Renal cortex interstitium (tissue), 11 donors: ENCODE data around the gene MTERF4. TPM values are rescaled to one million over a fixed set of nuclear protein-coding genes. Genes with fewer than 3 reads are reported as not detected.
"Not testable (repeated sequence)": the region's sequence is repeated elsewhere in the genome, so short reads cannot be mapped to it uniquely, and the experiment has no call there.

Experiments used
- DNase-seq, 11 donors: peaks; one replicate each; pipeline ENCODE4 v3.0.0-alpha.2; 2013; ENCODE audit warnings: low read depth in 9 of 11, low spot score in 4 of 11; ENCODE audit errors: extremely low read depth in 1 of 11
- polyA plus RNA-seq, 3 donors: library from polyadenylated mRNA; unstranded; fragments of 120-200 nt; gene quantifications; one replicate each; pipeline ENCODE4 v1.2.1, GENCODE V29; 2013; ENCODE audit not compliant: insufficient read length in 3 of 3

The MTERF4 gene
- polyA plus RNA-seq, 3 donors, result 68.5 to 78.4 (median 69.5) TPM

- DNase-seq, result no peak
Observed at GRCh38 chr2:241120440-241120839, 18.4 kb upstream of the MTERF4 start.

DNA sequence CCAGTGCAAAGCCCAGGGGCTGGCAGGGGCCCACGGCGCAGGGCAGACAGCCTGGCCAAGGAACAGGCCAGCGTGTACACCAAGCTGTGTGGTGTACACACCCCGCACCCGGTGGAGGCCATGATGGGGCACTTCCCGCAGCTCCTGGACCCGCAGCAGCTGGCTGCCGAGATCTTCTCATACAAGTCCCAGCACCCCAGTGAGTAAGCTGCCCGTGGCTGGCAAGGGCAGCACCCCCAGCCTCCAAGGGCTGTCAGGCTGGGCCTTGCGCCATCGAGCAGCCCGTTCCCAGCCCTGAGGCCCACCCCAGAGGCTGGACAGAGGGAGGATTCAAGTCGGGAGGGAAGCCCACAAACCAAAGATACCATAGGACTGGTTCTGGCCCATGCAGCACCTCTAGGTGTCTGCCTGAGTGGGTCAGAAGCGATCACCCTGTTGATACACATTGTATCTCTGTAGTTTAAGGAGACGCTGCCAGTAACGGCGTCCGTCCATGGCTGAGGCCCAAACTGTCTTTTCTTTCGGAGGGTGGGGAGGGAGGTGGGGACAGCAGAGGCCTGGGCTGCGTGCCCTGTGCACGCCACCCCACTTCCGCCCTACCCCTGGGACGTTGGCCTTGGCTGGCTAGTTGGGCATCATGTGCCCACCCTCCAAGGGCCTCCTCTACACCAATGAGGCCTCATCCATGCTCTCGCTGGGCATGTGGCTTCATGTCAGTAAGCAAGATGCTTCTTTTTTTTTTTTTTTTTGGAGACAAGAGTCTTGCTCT, 16.8 kb upstream of the MTERF4 start:
- DNase-seq, result no peak

DNA sequence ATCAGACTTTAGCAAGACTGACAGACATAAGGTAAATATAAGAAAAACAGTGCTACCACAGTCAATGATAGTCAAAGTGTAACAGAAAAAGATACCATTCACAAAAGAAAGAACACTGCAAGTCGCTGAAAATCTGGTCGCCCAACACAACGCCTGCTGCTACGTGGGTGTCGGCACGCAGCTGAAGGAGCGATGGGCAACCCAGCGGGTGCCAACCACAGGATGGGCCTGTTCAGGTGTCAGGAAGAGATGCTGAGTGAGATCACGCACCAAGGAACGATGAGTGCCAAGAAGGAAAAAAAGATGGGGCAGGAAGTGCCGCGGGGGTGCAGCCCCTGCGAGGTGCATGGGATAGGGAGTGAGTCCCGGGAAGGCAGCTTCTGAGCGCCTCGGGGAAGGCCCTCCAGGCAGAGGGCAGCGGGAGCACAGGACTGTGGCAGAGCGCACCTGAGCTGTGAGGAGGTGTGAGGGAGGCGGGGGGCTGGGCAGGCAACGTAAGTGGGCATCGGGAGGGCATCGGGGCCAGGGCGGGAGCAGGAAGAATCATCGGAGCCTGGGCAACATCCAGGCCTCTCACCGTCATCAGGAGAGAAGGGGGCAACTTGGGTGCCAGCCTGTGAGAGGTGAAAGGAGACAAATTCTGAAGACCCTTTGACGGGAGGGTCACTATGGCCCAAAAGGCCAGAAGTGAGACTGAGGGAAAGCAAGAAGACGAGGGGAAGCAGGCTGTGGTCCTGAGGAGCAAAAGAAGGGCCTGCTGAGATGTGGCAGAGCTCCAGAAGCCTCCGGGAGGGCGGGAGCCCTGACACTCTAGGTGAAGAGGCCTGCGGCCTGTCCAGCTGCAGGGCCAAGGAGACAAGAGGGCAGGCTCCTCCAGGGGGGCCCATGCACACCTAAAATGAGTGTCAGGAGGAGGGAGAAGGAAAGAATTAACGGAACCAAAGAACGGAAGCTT, 14.8 kb upstream of the MTERF4 start:
- no peak for DNase-seq

- no peak for DNase-seq
Observed at GRCh38 chr2:241115361-241115760, 13.3 kb upstream of the MTERF4 start.

DNA sequence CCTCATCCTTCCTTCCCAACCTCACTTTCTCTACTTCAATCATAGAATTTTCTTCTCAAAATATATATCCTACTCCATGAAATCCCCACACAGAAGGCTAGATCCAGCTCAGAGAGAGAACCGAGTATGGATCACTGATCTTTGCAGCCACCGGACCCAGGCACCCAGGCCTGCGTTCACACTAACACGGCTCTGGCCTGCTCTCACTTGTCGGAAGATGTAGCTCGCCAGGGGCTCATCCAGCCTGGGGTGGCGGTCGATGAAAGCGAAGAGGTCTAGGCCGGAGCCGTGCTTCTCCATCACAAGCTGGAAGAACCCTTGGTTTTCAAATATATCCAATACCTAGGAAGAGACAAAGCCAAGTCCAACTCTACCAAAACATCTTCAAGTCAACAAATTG, 12.7 kb upstream of the MTERF4 start:
- DNase-seq, result no peak

DNA sequence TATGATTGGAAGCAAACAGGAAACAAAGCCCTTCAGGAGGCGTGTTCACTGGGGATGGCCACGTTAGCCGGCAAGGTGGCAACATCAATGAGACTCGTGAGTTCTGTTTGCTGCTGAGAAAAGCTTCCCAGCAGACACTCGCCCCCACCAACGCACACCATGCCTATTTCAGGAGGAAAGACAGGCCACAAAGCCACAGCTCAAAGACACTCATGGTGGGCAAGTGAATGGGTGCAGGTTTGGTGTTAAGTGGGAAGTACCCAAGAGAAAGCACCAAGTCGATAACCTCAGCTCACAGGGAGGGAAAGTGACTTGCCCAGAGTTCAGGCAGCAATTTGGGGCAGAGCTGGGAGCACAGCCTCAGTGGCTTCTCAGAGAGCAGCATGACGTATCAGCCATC, 10.5 kb upstream of the MTERF4 start:
- DNase-seq, result no peak

GRCh38 chr2:241112046-241112445, 10.0 kb upstream of the MTERF4 start:
- no peak for DNase-seq

DNA sequence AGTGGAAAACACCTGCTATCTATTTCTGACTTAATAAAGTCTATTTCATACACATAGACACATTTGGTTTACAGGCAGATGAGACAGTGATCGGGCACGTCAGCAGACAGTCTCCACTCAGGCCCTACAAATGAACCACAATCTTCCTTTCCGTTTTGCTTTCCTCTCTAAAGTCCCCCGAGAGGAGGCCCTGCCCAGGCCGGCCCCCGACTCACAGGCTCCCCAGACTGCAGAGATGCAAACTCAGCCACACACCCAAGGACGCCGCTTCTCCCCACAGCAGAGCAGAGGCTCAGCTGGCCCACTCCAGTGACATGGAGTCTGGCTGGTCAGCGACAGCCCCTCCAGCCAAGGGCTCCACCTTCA, 9.3 kb upstream of the MTERF4 start:
- DNase-seq, result no peak

DNA sequence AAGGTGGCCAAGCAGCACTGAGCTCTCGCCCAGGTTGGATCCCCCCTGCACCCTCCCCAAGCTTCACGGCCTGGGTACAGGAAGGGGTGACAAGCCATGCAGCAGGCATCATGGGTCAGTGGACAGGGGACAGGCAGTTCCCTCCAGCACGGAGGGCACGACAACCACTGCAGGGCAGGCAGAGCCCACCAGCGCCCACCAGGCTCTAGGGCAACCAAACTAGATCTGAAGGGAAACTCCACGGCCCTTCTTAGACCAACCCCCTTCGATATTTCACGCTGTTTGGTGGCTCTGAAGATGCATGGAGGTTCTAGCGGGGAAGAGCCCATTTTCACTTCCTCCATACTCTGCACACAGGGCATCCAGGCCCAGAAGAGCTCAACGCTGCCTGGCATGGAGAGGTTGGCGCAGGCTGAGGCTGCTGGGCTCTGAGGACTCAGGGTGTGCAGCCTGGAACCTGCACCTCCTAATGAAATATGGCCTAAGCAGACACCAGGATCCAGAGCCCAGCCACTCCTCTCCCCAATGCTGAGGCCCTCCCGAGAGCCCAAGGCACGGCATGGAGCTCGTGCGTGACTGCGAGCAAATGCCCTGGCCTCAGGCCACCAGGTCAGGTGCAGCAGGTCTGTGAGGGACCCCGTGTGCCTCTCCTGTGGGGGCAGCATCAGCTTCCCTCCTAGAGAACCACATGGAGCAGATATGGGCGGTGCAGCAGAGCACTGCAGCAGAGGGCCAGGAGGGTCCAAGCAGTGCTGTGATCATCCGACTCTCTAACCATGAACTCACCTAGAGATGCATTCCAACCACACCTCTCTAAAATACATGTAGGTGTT, 8.7 kb upstream of the MTERF4 start:
- no peak for DNase-seq

GRCh38 chr2:241110089-241110606, 8.1 kb upstream of the MTERF4 start:
- no peak for DNase-seq

DNA sequence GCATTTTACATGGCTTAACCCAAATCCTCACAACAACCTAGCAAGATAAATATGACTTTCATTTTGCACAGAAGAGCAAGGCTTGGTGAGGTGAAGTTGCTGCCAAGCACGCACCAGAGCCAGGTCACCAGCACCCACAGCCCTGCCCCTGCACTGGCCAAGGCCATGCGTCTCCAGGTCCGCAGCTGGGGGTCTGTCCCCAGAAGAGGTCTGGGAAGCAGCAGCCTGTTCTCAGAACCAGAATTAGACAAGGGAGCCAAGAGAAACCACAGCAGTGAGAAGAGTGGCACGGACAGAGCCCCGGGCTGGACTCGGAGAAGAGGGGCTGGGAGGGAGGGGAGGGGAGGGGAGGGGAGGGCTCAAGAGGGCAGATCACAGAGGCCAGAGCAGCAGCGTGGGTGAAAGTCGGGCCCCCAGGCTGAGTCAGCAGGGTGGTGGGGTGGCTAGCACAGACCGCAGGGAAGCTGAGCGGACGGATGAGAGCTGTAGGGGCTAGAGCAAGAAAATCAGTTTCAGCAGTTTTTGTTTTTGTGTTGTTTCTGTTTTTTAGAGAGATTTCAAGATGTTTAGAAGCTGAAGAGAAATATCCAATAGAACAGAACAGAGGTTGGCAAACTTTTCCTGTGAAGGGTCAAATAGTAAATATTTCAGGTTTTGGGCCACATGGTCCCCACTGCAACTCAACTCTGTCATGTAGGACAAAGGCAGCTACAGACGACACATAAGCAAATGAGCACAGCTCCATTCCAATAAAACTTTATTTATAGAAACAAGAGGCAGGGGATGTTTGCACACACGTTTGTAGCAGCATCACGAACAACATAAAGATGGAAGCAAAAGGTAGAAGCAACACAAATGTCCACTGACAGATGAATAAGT, 7.4 kb upstream of the MTERF4 start:
- DNase-seq, result no peak

- no peak for DNase-seq
Observed at GRCh38 chr2:241108271-241109209, 6.5 kb upstream of the MTERF4 start.

- DNase-seq, result no peak
Observed at GRCh38 chr2:241107031-241107783, 5.1 kb upstream of the MTERF4 start.

- no peak for DNase-seq
Observed at GRCh38 chr2:241105641-241106040, 3.6 kb upstream of the MTERF4 start.

DNA sequence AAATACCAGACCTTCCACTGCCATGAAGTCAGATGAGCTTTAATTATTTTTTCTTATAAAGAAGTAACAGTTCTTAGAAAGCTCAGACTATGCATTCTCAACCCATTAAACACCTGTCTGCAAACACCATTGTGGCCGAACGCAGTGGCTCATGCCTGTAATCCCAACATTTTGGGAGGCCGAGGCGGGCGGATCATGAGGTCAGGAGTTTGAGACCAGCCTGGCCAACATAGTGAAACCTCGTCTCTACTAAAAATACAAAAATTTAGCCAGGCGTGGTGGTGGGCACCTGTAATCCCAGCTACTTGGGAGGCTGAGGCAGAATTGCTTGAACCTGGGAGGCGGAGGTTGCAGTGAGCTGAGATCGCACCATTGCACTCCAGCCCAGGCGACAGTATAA, 2.5 kb upstream of the MTERF4 start:
- DNase-seq, result not testable (repeated sequence)

- DNase-seq, result no peak
Observed at GRCh38 chr2:241103176-241103595, 1.1 kb upstream of the MTERF4 start.

DNA sequence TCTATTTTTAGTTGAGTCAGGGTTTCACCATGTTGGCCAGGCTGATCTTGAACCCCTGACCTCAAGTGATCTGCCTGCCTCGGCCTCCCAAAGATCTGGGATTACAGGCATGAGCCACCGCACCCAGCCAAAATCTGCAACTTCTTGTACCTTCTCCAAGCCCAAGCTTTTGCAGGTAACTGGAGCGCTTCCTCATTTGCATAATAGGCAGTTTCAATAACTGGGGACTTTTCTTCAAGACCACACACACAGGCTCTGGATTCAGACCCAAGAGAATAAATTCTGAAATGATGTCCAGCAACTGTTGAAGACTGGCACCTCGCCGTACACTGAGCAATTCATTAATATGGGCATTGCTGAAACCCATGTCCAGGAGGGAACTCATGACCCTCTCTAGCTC, 2.8 kb downstream of the MTERF4 start:
- no peak for DNase-seq
